Fibroblast of skin of left biceps (primary cell): Measurements from ENCODE around the gene TMEM214.
"Not testable (repeated sequence)": the region's sequence is repeated elsewhere in the genome, so short reads cannot be mapped to it uniquely, and the experiment has no call there.

Experiments used
- DNase-seq, 2 experiments: peaks; one replicate each; pipeline ENCODE4 v3.0.0-alpha.2; 2013; ENCODE audit warnings: low read depth in 2 of 2

TMEM214 gene

DNA sequence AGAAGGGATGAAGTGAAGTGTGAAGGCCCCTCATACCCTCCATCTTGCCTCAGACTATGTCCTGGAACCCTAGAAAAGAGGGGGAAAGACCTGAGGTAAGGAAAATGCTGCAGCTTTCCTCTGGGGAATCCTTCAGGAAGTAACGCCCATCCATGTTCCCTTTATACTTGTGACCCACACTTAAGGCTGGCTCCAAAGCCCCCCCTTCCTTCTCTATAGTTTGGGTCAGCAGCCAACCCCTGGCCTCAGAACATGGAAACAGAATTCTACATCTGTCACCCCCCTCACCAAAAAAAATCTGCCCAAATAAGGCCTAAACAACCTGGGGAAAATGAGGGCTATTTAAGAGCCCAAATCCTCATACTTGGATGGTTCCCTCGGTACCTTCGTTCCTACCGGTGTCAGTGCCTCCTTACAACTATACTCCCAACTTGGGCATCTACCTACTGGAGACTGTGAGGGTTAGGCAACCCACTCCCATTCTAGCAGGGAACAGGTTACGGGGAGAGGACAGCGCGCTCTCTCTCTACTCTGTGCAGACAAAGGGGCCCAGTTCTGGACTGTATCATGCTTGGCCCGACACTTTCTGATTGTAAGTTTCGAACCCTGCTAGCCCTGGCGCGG, 38.0 kb downstream of the TMEM214 start:
- DNase-seq = no peak

DNA sequence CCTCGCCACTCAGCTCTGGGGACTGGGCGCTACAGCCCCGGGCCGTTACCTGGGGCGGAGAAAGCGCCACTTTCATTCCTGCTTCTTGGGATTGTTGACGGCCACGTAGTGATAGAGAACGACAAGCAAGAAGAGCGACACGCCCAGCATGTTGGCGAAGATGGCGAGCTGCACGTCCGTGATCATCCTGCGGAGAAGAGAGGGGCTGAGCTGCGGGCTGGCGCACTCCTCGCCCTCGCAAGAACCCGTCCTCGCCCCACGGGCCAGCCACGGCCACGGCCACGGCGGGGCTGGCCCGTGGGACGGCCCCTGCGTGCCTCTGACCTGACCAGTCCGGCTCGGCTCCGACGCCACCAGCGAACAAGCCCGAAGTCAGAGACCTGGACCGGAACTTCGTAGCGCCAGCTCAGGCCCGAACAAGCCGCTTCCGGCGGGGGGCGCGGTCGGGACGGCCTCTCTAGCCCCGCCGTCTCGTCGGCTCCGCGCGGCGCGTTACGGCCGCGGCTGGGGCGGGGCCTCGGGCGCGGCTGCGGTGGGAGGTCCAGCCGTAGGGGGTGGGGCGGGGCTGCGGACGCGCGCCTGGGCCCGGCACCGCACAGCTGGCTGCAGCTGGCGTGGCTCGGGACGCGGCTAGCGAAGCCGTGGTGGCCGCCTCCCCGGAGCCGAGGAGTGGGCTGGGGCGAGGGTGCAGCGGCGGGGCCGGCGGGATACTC, 38.7 kb downstream of the TMEM214 start, which contains the start of gene OST4:
Gene OST4 (minus strand): TSS at position 378 of the 713 bp plus-strand sequence.
- peak; percentile 78 to 85 for DNase-seq

DNA sequence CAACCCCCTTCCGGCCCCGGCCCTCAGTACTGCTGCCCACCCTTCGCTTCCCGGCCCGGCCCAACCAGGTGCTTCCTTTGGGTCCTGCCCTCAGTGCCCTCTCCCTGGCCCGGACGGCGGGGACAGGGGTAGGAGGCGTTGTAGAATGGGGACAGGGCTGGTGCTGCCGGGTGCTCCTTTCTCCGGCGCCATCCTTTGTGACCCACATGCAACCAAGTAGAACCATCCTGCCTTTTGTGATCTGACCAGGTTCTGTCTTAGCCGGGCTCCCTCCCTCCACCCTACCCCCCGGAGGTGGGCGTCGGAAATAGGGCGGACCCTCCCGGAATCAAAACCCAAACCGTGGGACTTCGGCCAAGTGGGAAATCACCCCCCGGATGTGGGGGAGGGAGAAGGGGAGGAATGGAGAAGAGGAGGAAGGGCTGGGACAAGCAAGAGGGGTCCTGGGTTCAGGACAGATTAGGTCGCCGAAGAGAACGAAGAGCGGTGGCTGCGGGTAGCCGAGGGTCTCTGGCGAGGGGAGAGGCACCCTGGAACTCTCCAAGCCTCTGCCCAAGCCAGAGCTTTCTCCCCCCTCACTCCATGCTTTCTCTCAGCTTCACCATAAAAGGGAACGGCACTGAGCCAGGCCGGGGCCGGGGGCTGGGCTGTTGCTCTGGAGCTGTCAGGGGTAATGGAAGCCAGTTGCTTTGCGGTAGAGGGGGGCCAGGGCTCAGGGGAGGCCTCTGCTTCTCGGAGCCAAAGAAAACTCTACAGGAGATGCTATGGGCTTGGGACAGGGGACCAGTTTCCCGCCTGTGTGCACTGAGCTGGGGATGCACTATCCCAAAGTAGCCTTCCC, 39.4 kb downstream of the TMEM214 start:
- DNase-seq = peak; percentile 82 to 84

DNA sequence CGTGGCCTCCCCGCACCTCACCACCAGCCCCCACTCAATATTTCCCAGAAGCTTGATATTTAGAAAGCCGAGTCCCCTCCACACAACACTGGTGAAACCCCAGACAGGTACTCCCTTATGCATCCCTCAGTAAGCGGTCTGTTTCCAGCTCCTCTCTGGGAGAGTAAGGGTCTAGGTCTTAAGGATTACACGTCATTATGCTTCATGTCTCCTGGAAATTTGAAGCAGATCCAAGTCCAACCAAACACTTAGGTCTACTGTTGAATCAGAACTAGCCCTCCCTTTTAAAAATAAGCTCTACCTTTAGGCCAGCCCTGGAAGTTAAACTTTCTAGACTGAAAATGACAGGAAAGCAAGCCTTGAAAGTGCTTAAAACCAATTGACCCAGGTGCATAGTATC, 40.2 kb downstream of the TMEM214 start:
- DNase-seq = no peak

DNA sequence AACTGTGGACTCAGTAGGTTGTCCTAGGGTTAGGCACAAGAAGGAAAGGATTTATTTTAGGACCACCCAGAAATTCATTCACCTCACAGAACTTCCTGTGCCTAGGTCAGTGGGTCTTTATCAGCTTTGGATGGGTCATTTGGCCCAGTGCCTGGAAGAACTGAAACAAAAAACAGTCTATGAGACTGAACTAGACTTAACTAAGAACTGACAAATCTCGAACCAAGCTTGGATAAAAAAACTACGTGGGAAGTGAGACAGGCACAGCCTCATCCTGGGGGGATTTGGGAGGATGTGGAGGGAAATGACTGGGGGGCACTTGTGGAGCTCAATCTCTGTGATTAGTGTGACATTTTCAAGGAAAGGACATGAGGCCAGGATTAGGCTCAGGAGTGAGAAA, 41.0 kb downstream of the TMEM214 start:
- no peak for DNase-seq

DNA sequence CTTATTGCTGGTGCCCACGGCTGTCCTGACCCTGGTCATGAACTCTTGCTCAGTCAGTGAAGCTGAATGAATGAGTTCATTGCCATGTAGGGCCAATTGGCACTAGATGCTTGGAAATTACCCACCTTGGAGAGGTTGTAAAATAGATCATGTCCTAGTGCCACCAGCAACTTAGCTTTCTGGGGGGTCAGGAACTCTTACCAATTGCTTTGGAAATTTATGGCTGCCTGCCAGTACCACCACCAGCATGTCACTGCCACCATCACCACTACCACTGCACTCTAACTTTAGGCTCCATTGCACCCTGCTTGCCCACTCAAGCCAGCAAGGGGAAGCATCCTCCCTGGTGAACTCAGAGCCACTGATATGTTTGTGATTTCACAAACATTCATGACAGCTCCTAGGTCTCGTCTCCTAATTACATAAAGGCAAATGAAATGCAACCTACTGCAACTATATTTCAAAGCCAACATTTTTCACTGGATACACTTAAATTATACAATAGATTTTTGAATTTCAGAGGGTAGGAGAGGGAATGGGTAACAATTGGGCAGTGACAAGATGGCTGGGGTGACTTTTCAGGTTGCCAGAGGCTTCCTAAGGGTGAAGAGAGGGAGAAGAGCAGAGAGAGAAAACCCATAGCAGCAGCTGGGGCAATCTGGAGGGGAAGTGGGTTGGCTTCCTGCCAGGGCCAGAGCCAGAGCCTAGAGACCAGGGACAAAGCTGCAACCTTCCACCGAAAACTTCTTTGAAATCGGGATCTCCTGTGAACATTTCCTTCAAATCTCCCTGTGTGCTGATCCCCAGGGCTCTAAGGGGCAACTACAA, 42.2 kb downstream of the TMEM214 start:
- no peak for DNase-seq

DNA sequence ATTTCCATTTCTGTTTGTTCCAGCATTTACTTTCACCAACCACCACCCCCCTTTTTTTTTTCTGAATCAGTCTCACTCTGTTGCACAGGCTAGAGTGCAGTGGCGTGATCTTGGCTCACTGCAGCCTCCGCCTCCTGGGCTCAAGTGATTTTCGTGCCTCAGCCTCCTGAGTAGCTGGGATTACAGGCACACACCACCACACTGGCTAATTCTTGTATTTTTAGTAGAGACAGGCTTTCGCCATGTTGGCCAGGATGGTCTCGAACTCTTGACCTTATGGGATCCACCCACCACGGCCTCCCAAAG, 42.8 kb downstream of the TMEM214 start:
- DNase-seq = not testable (repeated sequence)

DNA sequence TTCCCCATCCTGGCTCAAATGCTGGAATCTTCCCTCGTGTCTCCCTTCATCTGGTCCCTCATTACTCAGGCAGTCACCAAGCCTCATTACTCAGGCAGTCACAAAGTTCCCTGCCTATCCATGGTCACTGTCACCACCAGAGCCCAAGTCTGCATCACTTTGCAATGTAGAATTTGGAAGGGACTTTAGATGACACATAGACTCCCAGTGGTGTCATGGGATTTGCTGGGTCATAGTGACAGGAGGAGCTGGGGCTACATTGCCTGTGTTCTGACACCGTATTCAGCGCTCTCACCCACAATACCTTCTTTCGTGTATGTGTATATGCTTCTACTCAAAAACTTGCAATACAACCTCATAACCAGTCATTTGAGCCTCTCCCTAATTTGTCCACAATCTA, 43.6 kb downstream of the TMEM214 start:
- no peak for DNase-seq

DNA sequence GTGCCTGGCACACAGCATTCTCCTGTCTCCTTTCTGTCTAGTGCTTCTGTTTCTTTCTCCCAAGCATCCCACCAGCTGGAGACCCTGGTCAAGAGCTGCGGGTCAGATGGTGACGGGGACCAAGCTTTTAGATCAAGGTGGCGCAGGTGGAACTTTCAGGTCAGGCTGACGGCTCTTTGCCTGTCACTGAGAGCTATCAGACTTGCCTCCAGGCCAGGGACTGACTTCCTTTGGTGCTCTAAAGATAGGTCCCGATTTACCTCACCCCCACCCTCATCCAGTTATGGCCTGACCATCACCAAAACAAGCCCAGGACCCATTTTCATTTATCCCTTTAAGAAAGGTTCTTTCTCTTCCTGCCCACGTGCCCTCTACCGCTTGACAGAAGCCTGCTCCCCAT, 44.5 kb downstream of the TMEM214 start:
- no peak for DNase-seq

DNA sequence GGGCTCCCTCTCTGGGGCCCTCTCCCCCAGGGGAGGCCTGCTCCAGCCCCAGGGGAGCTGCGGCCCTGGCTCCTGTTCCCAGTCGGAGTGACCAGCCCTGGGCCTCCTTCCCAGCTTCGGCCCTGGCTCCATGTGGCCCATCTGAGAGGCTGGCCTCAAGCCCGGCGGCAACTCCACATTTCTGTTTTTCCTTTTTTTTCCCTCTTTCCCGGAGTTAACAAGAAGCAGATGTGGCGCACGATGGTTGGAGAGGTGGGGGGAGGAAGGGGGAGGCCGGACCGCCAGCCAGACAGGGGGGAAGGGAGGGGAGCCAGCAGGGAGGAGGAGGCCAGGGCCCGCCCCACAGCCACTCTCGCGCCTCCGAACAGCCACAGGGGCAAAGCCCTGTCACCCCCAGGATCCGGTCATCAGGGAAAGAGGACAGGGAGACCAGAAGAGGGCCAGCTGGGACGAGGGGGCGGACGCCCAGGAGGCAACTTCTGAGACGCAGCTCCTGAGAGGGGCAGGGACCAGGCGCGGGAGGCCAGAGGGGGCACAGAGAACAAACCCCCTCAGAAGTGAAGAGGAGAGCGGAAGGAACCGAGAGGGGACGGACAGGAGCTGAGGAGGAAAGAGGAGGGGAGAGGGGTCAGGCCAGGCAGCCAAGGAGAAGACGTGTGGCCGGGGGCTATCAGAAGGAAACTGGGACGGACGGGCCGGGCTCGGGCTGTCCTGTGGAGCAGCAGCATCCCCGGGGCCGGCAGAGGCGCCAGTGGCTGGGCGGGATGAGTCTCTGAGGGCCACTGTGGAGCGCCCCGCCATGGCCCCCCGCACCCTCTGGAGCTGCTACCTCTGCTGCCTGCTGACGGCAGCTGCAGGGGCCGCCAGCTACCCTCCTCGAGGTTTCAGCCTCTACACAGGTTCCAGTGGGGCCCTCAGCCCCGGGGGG, 45.8 kb downstream of the TMEM214 start, which contains the start of gene EMILIN1:
Gene EMILIN1 (plus strand): TSS at position 349 of the 928 bp plus-strand sequence. CDS start 451 bp downstream, at position 800.
- peak; percentile 90 to 93 for DNase-seq

DNA sequence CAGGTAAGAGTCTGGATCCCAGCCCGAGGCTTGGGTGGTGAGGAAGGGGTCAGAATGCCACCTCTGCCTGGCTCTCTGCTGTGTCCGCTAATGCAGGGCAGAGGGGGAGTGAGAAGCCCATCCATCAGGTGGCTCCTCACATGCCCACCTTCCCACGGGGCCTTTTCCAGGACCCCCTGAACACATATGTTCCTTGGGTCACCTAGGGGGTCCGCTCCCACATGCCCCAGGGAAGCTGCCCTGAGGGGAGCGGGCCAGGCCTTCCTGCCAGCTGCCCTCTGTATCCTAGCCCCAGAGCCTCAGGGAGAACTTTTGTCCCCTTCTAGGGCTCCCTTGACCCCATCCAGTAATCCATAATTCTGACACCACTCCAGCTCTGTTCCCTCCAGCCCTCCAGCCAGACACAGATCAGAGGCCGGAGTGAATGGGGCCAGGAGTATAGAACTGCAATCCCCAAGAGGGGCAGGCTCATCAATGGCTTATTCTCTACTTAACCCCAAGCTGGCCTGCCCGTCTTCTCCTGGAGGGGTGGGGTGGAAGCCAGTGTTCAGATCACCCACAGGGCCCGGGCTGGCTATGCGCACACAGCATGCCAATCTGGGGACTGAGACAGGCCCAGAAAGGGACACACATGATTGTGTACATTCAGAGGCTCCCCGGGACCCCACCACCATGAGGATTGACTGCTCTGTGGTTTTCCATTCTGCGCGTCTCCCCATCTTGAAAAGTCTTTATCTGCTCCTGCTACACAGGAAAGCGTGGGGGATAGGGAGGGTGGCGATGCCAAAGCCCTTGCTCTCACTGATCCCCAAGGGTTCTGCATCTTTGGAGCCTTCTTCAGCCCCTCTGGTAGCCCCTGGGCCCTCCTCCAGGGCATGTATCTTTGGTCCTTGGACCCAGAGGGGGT, 46.7 kb downstream of the TMEM214 start:
- DNase-seq = no peak

DNA sequence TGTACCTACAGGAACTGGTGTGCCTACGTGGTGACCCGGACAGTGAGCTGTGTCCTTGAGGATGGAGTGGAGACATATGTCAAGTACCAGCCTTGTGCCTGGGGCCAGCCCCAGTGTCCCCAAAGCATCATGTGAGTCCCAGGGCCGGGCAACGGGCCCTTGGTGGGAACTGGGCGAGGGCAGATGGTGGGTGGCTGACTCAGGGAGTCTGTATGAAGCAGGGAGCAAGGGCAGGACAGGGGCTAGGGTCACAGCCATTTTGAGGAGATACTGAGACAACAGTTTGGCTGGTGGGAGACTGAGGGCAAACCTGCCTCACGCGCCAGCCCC, 47.3 kb downstream of the TMEM214 start:
- no peak for DNase-seq

DNA sequence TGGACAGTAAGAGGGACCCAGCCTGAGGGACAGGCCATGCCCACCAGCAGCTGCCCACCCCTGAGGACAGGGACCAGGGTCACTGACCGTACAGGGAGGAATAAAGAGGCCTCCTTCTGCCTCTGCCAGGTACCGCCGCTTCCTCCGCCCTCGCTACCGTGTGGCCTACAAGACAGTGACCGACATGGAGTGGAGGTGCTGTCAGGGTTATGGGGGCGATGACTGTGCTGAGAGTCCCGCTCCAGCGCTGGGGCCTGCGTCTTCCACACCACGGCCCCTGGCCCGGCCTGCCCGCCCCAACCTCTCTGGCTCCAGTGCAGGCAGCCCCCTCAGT, 47.8 kb downstream of the TMEM214 start:
- no peak for DNase-seq

DNA sequence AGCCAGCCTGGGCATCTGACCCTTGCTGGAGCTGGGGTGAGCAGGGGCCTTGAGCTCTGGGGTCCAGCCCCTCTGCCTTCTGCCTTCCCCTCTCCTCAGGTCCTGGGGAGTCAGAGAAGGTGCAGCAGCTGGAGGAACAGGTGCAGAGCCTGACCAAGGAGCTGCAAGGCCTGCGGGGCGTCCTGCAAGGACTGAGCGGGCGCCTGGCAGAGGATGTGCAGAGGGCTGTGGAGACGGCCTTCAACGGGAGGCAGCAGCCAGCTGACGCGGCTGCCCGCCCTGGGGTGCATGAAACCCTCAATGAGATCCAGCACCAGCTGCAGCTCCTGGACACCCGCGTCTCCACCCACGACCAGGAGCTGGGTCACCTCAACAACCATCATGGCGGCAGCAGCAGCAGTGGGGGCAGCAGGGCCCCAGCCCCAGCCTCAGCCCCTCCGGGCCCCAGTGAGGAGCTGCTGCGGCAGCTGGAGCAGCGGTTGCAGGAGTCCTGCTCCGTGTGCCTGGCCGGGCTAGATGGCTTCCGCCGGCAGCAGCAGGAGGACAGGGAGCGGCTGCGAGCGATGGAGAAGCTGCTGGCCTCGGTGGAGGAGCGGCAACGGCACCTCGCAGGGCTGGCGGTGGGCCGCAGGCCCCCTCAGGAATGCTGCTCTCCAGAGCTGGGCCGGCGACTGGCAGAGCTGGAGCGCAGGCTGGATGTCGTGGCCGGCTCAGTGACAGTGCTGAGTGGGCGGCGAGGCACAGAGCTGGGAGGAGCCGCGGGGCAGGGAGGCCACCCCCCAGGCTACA, 49.4 kb downstream of the TMEM214 start:
- DNase-seq = no peak

DNA sequence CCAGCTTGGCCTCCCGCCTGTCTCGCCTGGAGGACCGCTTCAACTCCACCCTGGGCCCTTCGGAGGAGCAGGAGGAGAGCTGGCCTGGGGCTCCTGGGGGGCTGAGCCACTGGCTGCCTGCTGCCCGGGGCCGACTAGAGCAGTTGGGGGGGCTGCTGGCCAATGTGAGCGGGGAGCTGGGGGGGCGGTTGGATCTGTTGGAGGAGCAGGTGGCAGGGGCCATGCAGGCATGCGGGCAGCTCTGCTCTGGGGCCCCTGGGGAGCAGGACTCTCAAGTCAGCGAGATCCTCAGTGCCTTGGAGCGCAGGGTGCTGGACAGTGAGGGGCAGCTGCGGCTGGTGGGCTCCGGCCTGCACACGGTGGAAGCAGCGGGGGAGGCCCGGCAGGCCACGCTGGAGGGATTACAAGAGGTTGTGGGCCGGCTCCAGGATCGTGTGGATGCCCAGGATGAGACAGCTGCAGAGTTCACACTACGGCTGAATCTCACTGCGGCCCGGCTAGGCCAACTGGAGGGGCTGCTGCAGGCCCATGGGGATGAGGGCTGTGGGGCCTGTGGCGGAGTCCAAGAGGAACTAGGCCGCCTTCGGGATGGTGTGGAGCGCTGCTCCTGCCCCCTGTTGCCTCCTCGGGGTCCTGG, 50.1 kb downstream of the TMEM214 start:
- DNase-seq = no peak

DNA sequence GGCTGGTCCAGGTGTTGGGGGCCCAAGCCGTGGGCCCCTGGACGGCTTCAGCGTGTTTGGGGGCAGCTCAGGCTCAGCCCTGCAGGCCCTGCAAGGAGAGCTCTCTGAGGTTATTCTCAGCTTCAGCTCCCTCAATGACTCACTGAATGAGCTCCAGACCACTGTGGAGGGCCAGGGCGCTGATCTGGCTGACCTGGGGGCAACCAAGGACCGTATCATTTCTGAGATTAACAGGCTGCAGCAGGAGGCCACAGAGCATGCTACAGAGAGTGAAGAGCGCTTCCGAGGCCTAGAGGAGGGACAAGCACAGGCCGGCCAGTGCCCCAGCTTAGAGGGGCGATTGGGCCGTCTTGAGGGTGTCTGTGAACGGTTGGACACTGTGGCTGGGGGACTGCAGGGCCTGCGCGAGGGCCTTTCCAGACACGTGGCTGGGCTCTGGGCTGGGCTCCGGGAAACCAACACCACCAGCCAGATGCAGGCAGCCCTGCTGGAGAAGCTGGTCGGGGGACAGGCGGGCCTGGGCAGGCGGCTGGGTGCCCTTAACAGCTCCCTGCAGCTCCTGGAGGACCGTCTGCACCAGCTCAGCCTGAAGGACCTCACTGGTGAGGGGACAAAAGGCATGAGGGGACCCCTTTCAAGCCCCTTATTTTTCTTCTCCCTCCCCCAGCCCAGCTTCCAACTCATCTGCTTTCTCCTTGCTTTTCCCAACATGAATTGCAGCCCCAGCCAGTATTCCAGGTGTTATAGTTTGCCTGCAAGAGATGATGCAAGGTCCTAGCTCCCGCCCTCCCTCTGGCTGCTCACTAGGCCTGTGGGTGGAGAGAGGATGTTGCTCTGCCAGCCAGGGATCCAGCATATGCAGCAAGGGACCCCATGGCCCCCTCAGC, 50.9 kb downstream of the TMEM214 start:
- DNase-seq = no peak

DNA sequence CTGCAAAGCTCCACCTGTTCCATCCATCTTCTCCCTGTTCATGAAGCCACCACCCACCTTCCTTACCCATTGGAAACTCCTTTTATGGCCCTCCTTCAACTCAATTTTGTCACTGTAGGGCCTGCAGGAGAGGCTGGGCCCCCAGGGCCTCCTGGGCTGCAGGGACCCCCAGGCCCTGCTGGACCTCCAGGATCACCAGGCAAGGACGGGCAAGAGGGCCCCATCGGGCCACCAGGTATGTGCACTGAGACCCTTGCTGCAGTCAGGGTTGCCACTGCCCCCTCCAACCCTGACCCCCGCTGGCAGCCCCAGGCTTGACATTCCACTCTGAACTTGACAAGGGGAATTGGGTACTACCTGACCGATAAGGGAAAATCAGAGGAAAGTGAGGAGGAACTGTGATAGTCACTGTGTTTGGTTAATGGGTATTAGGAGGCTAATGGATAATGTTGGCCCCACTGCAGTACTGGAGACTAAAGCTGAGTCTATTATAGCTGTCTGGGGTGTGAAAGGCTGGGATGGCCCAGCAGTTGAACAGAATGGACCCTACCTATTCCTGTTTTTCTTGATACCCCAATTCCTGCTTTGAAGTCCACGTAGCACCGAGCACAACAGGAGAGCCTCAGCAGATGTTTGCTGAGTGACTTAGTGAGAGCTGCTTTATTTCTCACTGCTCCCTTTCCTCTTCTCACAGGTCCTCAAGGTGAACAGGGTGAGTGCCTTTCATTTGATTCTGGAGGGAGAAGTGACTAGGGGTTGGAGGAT, 51.7 kb downstream of the TMEM214 start:
- DNase-seq = no peak
